NB4 (cell line): ENCODE data around the gene CNTNAP2.

Source experiments
- DNase-seq: peaks from one replicate; pipeline ENCODE4 v3.0.0; 2010; ENCODE audit warnings: low read depth
- H3K4me3 ChIP-seq: one replicate; pipeline ENCODE4 v1.5.1; 2011; ENCODE audit warnings: mild to moderate bottlenecking, low read depth, low read length, moderate library complexity
- MYC ChIP-seq: IDR thresholded peaks from 2 replicates; pipeline ENCODE4 v1.6.1; 2011; ENCODE audit warnings: low read depth, low read length
- POLR2A ChIP-seq: IDR thresholded peaks from 2 replicates; pipeline ENCODE4 v1.6.1; 2011; ENCODE audit warnings: mild to moderate bottlenecking; ENCODE audit not compliant: insufficient read length; ENCODE audit errors: extremely low read depth
- TF ChIP-seq, protein P1 (sequence below): IDR thresholded peaks from one replicate; pipeline ENCODE4 v1.5.1; 2012; ENCODE audit warnings: low read depth, low read length
- TF ChIP-seq, protein P2 (sequence below): IDR thresholded peaks from 2 replicates; pipeline ENCODE4 v1.6.1; 2011; ENCODE audit warnings: low read depth, low read length

CNTNAP2 gene

DNA sequence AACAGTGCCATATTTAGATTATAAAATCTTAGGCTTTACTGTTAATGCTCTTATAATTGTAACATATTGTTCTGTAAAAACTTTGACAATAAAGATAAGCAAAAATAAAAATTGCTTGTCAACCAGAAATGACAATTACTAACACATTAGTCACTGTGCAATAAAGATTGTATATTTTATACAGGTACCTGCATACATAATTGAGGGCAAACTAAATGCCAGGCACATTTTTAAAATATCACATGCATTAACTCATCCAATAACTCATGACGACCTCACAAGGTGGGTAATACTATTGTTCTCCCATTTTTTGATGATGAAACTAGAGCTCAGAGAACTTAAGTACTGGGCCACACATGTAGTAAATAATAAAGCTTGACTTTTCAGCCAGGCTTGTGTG is 1453.8 kb downstream of the CNTNAP2 start:
- DNase-seq: no peak
- no peak overlapping the region for H3K4me3 ChIP-seq
- TF ChIP-seq POLR2A (no peak), MYC (no peak)
- TF ChIP-seq, protein P1, sequence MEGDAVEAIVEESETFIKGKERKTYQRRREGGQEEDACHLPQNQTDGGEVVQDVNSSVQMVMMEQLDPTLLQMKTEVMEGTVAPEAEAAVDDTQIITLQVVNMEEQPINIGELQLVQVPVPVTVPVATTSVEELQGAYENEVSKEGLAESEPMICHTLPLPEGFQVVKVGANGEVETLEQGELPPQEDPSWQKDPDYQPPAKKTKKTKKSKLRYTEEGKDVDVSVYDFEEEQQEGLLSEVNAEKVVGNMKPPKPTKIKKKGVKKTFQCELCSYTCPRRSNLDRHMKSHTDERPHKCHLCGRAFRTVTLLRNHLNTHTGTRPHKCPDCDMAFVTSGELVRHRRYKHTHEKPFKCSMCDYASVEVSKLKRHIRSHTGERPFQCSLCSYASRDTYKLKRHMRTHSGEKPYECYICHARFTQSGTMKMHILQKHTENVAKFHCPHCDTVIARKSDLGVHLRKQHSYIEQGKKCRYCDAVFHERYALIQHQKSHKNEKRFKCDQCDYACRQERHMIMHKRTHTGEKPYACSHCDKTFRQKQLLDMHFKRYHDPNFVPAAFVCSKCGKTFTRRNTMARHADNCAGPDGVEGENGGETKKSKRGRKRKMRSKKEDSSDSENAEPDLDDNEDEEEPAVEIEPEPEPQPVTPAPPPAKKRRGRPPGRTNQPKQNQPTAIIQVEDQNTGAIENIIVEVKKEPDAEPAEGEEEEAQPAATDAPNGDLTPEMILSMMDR: no peak
- TF ChIP-seq, protein P2, sequence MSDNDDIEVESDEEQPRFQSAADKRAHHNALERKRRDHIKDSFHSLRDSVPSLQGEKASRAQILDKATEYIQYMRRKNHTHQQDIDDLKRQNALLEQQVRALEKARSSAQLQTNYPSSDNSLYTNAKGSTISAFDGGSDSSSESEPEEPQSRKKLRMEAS: no peak

DNA sequence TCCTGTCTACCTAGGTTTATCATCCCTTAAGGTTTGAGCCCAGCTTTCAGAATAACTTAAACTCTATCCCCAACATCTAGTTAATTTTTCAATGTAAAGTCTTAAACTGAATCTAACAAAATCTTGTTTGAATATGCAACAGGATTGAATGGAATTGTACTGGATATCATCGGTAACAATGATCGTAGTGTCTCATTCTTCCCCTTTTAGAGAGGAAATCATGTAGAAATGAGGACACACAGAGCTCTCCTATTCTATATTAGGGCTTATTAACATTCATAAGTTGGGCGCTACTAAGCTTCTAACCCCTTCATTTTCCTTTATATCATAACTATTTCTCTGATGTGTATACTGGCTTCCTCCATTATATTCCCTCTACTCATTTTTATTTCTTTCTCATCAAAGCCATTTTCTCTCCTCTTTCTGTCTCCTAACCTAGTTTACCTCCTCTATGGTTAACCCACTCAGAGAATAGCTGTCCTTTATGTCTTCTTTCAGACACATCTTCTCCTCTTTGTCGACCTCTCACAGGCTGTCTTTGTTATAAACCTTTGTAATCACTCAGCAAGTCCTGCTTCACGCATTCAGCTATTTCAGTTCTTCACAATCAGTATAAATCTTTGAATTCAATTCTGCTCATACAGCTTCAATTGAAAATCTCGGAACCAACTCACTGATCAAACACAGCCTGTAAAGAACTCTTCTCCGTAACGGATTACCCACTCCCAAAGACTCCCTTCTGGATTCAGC is 1455.0 kb downstream of the CNTNAP2 start:
- TF ChIP-seq, protein P2: no peak
- TF ChIP-seq MYC (no peak), POLR2A (no peak)
- TF ChIP-seq, protein P1: no peak
- no peak for DNase-seq
- no peak overlapping the region for H3K4me3 ChIP-seq

DNA sequence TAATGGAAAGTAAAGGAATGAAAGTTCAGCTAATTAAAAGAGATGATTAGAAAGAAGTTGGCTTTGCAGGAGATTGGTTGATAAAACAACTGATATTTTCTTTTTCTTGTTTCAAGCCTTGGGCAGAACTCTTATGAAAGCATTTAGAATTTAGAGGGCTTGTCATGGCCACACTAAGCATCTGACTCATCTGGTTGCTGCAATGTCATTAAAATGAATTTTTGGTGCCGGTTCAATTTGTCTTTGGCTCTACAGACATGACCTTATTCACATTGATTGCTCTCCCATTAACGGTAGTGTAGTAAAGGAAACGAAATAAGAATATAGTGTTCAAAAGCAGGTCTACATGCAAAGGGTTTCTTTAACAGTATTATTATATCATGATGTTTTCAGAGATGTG is 1461.6 kb downstream of the CNTNAP2 start:
- no peak overlapping the region for H3K4me3 ChIP-seq
- TF ChIP-seq, protein P1: no peak
- TF ChIP-seq POLR2A: no peak
- TF ChIP-seq, protein P2: no peak
- no peak for DNase-seq

DNA sequence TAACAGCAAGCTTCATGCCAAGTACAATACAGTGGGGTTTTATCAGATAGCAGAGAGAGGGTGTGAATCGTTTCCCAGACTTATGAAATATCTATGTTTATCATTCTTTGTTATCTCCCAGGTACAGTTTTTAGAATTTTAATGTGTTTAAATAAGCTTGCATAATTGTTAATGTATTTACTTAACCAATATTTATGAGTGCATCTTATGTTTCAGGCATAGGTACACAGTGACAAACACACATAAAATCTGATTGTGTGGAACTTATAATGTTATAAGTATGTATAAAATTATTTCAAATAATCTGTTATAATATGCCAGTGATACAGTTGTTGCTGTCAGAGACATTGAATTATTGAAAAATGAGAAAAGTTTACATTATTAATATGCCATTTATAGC is 1462.5 kb downstream of the CNTNAP2 start:
- TF ChIP-seq, protein P1: no peak
- TF ChIP-seq POLR2A: no peak
- no peak for TF ChIP-seq MYC
- TF ChIP-seq, protein P2: no peak
- H3K4me3 ChIP-seq: no peak overlapping the region
- DNase-seq: no peak

DNA sequence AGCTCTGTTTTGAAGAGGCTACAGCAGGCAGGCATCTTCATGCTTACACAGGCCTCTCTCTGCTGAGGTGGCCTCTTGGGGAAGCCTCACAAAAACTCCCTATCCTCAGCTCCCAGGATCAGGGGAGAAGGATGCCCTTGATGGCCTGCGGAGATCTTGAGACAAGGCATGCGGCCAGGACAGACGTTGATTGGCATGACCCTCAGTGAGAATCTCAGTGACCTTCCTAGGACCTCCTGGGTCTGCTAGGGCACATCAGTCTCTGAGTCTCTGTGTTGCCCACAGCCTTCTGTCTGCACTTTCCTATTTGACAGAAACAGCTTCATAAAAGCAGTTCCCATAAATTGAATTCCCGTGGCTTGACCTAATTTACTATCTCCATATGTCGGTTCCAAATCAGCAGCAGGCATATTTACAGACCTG is 1468.2 kb downstream of the CNTNAP2 start:
- no peak for TF ChIP-seq MYC
- TF ChIP-seq POLR2A: no peak
- TF ChIP-seq, protein P2: no peak
- TF ChIP-seq, protein P1: no peak
- no peak for DNase-seq

DNA sequence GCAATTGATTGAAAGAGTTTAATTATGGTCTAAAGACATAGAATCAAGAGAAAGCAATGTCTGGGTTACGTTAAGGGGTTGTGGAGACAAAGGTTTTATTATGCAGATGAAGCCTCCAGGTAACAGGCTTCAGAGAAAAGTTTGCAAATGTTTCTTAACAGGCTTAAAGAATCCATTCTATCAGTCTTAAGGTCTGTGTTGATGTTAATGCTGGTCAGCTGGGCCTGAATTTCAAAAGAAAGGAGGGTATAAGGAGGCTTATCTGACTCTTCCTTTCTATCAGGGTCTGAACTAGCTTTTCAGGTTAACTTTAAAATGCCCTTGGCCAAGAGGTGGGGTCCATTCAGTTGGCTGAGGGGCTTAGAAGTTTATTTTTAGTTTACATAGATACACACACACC is 1469.5 kb downstream of the CNTNAP2 start:
- TF ChIP-seq MYC: no peak
- TF ChIP-seq, protein P2: no peak
- no peak for TF ChIP-seq POLR2A
- TF ChIP-seq, protein P1: no peak
- no peak overlapping the region for H3K4me3 ChIP-seq
- no peak for DNase-seq

More for the DNA sequence above, 1468.2 kb downstream of the CNTNAP2 start:
- no peak overlapping the region for H3K4me3 ChIP-seq
